22Rv1 (cell line): Measurements from ENCODE around the gene MMP24OS.

Experiments
- ZFX ChIP-seq: fragments of 450-650 bp; IDR thresholded peaks from 2 replicates; pipeline ENCODE4 v1.6.1; 2017; ENCODE audit warnings: antibody characterized with exemption, borderline replicate concordance
- TF ChIP-seq, protein P1 (sequence below): fragments of 450-650 bp; IDR thresholded peaks from 2 replicates; pipeline ENCODE4 v1.5.1; 2017; ENCODE audit warnings: mild to moderate bottlenecking

DNA sequence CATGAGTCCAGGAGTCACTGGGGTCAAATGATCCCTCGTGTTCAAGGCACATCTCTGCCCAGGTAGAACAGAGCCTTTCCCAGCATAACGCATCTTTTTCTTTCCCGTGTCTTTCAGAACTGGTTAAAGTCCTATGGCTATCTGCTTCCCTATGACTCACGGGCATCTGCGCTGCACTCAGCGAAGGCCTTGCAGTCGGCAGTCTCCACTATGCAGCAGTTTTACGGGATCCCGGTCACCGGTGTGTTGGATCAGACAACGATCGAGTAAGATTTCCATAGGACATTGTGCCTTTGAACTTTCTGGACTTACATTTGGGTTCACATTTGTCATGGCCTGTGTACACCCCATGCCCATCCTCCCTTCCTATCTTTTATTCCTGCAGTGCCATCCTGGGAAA, 31.2 kb downstream of the MMP24OS start:
- TF ChIP-seq, protein P1, sequence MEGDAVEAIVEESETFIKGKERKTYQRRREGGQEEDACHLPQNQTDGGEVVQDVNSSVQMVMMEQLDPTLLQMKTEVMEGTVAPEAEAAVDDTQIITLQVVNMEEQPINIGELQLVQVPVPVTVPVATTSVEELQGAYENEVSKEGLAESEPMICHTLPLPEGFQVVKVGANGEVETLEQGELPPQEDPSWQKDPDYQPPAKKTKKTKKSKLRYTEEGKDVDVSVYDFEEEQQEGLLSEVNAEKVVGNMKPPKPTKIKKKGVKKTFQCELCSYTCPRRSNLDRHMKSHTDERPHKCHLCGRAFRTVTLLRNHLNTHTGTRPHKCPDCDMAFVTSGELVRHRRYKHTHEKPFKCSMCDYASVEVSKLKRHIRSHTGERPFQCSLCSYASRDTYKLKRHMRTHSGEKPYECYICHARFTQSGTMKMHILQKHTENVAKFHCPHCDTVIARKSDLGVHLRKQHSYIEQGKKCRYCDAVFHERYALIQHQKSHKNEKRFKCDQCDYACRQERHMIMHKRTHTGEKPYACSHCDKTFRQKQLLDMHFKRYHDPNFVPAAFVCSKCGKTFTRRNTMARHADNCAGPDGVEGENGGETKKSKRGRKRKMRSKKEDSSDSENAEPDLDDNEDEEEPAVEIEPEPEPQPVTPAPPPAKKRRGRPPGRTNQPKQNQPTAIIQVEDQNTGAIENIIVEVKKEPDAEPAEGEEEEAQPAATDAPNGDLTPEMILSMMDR = no peak
- no peak for TF ChIP-seq ZFX
